Fibroblast of skin of back (primary cell): ENCODE data around the gene KLHDC7A. TPM values are rescaled to one million over a fixed set of nuclear protein-coding genes. Genes with fewer than 3 reads are reported as not detected.
"Not testable (repeated sequence)": the region's sequence is repeated elsewhere in the genome, so short reads cannot be mapped to it uniquely, and the experiment has no call there.

ENCODE experiments used
- DNase-seq: peaks from one replicate; pipeline ENCODE4 v3.0.0-alpha.2; 2013
- polyA plus RNA-seq, 2 experiments: library from polyadenylated mRNA; unstranded; fragments of 120-200 nt; gene quantifications; one replicate each; pipeline ENCODE4 v1.2.1, GENCODE V29; 2013; ENCODE audit not compliant: insufficient read length in 2 of 2

Gene KLHDC7A
- polyA plus RNA-seq (2013, experiment 1 of 2; ENCODE audit: insufficient read length): not detected
- not detected for polyA plus RNA-seq (2013, experiment 2 of 2; ENCODE audit: insufficient read length)

- DNase-seq: no peak
These were observed at the start of gene KLHDC7A for GRCh38 chr1:18480315-18481189. Gene KLHDC7A (plus strand): TSS chr1:18480930. CDS start chr1:18480982, 52 bp downstream.

DNA sequence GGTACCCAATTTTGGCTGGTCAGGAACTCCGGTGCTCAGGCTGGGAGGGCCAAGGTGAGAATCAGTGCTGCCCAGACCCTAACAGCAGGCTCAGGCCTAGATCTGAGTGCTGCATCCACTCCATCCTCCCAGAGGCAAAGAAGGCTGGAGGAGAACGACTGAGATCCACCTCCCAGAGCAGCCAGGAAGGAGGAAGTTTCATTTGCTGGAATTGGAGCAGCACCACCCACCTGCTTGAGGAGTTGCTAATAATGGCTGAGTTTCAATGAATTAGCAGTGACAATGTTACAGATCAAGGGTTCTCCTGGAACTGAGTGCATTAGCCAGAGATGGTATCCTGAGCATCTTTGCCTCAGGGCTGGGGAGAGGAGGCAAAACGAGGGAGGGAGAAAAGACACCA is 46.7 kb upstream of the KLHDC7A start:
- no peak for DNase-seq

GRCh38 chr1:18440385-18441226 is 40.1 kb upstream of the KLHDC7A start:
- no peak for DNase-seq

- DNase-seq: no peak
These were observed 36.9 kb upstream of the KLHDC7A start for GRCh38 chr1:18443587-18444520.

DNA sequence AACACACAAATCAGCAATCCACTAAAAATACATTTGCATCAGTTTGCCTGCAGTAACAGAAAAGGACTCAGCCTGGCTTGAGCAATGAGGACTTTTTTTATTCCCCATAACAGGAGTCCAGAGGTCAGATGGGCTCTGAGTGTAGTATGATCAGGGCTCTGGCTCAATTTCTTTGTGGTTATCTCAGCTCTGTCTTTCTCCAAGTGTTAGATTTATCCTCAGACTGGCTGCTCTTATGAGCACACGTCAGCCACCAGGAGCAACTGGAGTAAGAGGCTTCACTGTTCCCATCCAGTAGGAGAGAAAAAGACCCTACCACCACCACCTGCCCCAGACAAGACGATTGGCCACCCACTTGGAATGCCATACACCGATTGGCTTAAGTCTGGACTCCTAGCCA is 36.2 kb upstream of the KLHDC7A start:
- no peak for DNase-seq

DNA sequence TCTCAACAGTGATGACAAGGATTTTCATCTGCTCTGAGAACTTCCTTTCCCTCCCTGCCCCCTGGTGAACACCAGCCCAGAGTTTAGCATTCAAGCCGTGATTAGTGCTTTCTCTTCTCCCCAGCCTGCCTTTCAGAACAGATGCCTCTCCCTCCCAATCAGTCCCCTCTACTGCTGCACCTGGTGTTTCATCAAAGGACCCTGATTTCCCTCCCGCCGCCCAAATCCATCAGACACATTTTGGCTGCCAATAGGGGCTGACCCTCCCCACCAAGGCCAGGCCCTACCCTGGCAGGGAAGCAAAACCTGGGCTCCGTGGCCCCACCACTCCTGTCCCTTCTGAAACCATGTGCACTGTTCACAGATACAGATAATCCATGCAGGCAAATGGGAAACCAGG is 34.0 kb upstream of the KLHDC7A start:
- DNase-seq: no peak

GRCh38 chr1:18447509-18448220 is 33.1 kb upstream of the KLHDC7A start:
- no peak for DNase-seq

DNA sequence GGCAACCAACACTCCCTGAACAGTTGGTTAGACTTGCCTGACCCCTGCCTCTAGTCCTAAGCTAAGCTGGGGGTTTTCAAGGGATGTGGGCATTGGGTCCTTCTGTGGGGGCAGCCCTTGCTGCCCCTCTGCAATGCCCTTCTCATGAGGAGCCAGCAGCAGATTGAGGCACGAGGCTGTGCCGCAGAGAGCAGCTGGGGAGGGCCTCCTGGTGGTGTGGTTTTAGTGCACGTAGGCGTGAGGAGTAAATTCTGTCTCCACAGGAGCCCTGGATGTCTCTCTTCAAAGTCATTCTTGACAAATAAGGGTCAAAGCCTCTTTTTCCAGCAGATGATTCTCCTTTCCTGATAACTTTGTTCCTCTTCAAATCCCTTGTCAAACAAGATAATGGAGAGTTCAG is 31.8 kb upstream of the KLHDC7A start:
- no peak for DNase-seq

- DNase-seq: peak; percentile 28
These were observed 28.2 kb upstream of the KLHDC7A start for GRCh38 chr1:18452550-18452949.

DNA sequence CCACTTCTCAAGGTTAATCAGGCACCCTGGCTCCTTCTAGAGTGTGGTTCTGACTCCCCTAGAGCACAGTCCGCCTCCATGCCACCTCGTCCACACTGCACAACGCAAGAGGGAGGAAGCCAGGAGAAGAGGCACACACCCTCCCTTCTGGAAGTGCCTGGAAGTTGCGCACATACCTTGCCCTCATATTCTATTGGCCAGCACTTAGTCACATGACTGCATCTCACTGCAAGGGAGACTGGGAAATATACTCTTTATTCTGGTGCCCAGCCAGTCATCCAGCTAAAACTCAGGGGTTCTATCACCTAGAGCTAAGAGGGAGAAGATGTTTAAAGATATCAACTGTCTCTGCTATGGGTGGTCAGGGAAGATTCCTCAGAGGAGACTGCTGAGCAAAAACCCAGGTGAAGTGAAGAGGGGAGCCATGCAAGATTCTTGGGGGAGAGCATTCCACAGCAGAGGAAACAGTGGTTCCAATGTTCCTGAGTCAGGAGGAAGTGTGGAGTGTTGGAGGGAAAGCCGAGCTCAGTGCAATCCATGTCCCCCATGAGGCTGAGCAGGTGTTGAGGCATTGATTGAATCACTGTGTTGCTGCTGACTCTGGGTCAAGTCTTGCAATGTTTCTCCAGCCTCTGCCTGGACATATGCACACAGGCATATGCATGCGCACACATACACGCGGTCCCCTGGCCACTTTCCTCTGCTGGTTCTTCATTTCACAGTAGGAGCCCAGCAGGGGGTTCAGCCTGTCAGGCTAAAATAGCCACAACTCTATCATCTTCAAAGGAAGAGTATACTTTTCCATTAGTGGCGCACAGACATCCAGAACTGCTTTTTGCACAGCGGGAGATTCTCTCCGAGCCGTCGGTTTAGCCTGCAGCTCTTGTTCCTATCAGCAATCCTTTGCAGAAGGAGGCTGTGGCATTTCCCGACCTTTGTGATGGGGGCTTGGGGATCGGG is 22.3 kb upstream of the KLHDC7A start:
- no peak for DNase-seq

GRCh38 chr1:18461656-18462055 is 19.1 kb upstream of the KLHDC7A start:
- no peak for DNase-seq

GRCh38 chr1:18462517-18462916 is 18.2 kb upstream of the KLHDC7A start:
- not testable (repeated sequence) for DNase-seq

DNA sequence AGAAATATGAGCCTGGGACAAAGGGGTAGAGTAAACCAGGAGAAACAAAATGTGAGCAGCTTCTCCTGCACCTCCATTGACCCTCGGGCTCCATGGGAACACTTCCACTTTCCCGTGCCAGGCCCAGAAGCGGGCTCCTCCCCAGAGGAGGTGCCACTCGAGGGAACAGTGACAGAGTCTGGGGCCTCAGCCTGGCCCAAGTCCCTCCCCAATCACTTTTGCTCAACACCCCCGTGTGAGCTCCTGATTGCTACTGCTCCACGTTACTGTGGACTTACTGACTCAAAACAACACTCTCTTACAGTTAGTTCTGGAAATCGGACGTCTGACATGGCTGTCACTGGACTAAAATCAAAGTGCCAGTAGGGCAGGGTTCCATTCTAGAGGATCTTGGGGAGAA is 17.7 kb upstream of the KLHDC7A start:
- no peak for DNase-seq

DNA sequence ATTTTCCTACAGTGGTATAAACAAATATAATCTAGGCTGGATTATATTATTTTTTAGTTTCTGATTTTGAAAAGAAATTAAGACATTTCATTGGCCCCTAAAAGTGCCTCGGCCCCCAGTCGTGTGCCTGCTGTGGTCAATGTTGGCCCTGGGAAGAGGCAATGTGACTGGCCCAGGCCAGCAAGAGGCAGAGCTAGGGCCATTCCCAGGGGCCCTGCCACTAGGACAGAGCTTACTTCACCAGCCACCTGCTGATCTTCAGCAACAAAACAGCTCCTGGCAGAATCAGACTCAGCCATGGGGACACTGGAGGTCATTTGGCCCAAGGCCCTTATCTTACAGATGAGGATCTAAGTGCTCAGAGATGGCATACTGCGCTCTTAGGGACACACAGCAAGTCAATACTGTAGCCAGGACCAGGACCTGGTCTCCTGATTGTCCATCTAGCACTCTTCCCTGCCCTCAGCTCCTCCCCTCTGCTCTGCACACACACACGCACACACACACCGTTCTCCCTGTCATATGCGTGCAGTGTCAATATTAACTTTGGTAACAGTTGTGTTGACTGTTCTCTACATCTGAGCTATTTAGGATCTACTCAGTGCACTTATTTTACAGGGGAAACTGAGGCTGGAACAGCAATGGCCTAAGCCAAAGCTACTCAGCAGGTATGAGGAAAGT is 16.6 kb upstream of the KLHDC7A start:
- no peak for DNase-seq

- DNase-seq: no peak
These were observed 16.1 kb upstream of the KLHDC7A start for GRCh38 chr1:18464665-18465050.

- DNase-seq: no peak
These were observed 14.1 kb upstream of the KLHDC7A start for GRCh38 chr1:18466676-18467075.

GRCh38 chr1:18468570-18468969 is 12.2 kb upstream of the KLHDC7A start:
- DNase-seq: no peak

DNA sequence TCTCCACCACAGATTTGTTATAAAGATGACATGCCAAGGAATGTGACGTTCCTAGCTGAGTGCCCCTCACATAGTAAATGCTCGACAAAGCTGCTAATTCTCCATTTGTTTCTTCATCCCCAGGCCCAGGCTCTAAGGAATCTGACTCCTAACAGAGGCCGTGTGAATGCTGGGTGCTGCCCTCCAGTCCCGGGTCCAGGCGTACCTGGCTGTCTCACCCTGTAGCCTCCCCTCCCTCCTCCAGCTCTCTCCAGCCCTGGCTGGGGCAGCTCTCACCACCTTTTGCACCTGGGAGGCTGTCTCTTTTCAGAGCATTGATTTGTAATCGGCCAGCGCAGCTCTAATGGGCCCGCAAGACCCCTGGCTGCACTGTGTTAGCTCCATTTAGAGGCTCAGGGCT is 11.2 kb upstream of the KLHDC7A start:
- DNase-seq: no peak

DNA sequence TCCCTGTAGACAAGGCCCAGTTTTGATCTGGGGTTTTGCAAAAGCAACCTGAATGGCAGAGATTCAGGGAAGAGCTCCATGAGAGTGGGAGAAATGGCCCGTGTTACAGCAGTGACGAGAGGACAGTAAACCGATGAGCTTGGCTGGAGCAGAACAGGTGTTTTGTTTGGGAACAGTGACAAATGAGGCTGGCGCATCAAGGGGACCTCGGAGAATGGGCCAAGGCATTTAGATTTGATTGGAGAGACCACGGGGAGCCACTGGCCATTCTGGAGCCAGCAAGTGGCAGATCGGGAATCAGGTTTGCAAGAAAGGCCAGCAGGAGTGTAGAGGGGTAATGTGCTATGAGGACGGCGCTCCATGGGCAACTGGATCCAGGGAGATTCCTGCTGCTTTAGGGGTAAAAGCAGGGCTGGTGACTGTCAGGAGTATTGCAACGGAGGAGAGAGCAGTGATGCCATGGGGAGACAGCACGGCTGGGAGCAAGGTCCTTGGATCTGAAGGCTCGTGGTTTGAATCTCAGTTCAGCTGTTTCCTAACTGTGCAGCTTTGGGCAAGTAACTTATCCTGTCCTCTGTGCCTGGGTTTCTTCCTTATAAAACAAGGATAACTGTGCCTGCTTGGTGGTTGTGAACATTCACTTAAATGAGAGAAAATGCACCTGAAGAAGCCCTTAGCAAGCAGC is 9.9 kb upstream of the KLHDC7A start:
- no peak for DNase-seq
